HepG2 (cell line): ENCODE data around the gene ZNF322. TPM values are rescaled to one million over a fixed set of nuclear protein-coding genes. Genes with fewer than 3 reads are reported as not detected.
A peak's percentile ranks its signal among the peaks of the same experiment; 100 is the strongest.

Source experiments
- ADNP ChIP-seq: sonication (generic); formaldehyde crosslinking; IDR thresholded peaks from 2 replicates; pipeline ENCODE4 v1.4.0; 2020; ENCODE audit warnings: missing genetic modification reagents
- AGO1 ChIP-seq: fragments of 200-400 bp; formaldehyde crosslinking; IDR thresholded peaks from 2 replicates; pipeline ENCODE4 v1.6.1; 2017; ENCODE audit warnings: mild to moderate bottlenecking, low read depth, low read length, moderate library complexity; ENCODE audit not compliant: poor library complexity, severe bottlenecking
- EED ChIP-seq: sonication (generic); formaldehyde crosslinking; IDR thresholded peaks from 2 replicates; pipeline ENCODE4 v1.5.0; 2020; ENCODE audit warnings: mild to moderate bottlenecking, missing genetic modification reagents
- KMT2B ChIP-seq: IDR thresholded peaks from 2 replicates; pipeline ENCODE4 v1.6.1; 2016; ENCODE audit warnings: missing genetic modification reagents, missing compliant biosample characterization
- MED1 ChIP-seq: sonication (generic); formaldehyde crosslinking; IDR thresholded peaks from 2 replicates; pipeline ENCODE4 v1.4.0; 2020; ENCODE audit warnings: missing genetic modification reagents
- POLR2AphosphoS2 ChIP-seq: IDR thresholded peaks from 2 replicates; pipeline ENCODE4 v1.6.1; 2011; ENCODE audit warnings: low read depth, low read length, improper control_type of control experiment
- RCOR2 ChIP-seq: IDR thresholded peaks from 2 replicates; pipeline ENCODE4 v1.6.1; 2016; ENCODE audit warnings: missing biosample characterization, missing genetic modification reagents
- SATB2 ChIP-seq: sonication (generic); formaldehyde crosslinking; IDR thresholded peaks from 2 replicates; pipeline ENCODE4 v1.5.0; 2020; ENCODE audit warnings: missing genetic modification reagents
- TBX2 ChIP-seq: sonication (generic); formaldehyde crosslinking; IDR thresholded peaks from 2 replicates; pipeline ENCODE4 v1.5.0; 2020; ENCODE audit warnings: missing genetic modification reagents, mild to moderate bottlenecking, borderline replicate concordance
- TOPORS ChIP-seq: sonication (generic); formaldehyde crosslinking; IDR thresholded peaks from 2 replicates; pipeline ENCODE4 v1.8.0; 2023; ENCODE audit warnings: mild to moderate bottlenecking, missing genetic modification reagents
- YY1 ChIP-seq: IDR thresholded peaks from 2 replicates; pipeline ENCODE4 v1.6.1; 2011; ENCODE audit warnings: low read length, low read depth, moderate library complexity, mild to moderate bottlenecking; ENCODE audit not compliant: insufficient read depth, insufficient replicate concordance
- ZIK1 ChIP-seq: sonication (generic); formaldehyde crosslinking; IDR thresholded peaks from 2 replicates; pipeline ENCODE4 v1.5.0; 2020; ENCODE audit warnings: mild to moderate bottlenecking, low read depth, missing genetic modification reagents, borderline replicate concordance
- ZNF577 ChIP-seq: sonication (generic); formaldehyde crosslinking; IDR thresholded peaks from 2 replicates; pipeline ENCODE4 v1.4.0; 2020; ENCODE audit warnings: mild to moderate bottlenecking, low read depth, missing genetic modification reagents, borderline replicate concordance
- ZNF713 ChIP-seq: sonication (generic); formaldehyde crosslinking; IDR thresholded peaks from 2 replicates; pipeline ENCODE4 v1.4.0; 2020; ENCODE audit warnings: mild to moderate bottlenecking, missing genetic modification reagents
- polyA plus RNA-seq, 8 experiments: library from polyadenylated mRNA; depleted of rRNA in 3 of 8; stranded (reverse) in 7 of 8; unstranded in 1 of 8; fragments of >200 nt; fragmentation: Illumina TruSeq in 4 of 8; extraction: Trizol in 4 of 8; gene quantifications; 2 replicates each; pipeline versions ENCODE4 v1.2.1 to v1.2.3, GENCODE V29; 2011 to 2016; ENCODE audit warnings: low read depth in 4 of 8, missing spikeins in 1 of 8, mixed read lengths in 1 of 8; ENCODE audit not compliant: insufficient read depth in 1 of 8
- total RNA-seq, 5 experiments: library from RNA; depleted of rRNA; stranded (reverse); fragments of >200 nt; fragmentation: Illumina TruSeq; extraction: Trizol; gene quantifications; 2 replicates each; pipeline ENCODE4 v1.2.3, GENCODE V29; 2016; ENCODE audit warnings: low read depth in 1 of 5
- TF ChIP-seq, protein P1 (sequence below): sonication (generic); formaldehyde crosslinking; IDR thresholded peaks from 2 replicates; pipeline ENCODE4 v1.4.0; 2020; ENCODE audit warnings: missing genetic modification reagents
- TF ChIP-seq, protein P2 (sequence below): sonication (generic); formaldehyde crosslinking; IDR thresholded peaks from 2 replicates; pipeline ENCODE4 v1.4.0; 2020; ENCODE audit warnings: missing genetic modification reagents

ZNF322 gene
- total and polyA plus RNA-seq, 2 of the 13 experiments (the other 11 are each of a cell fraction or from before 2014, with no cell fraction given), result 8.3 to 22.8 TPM

DNA sequence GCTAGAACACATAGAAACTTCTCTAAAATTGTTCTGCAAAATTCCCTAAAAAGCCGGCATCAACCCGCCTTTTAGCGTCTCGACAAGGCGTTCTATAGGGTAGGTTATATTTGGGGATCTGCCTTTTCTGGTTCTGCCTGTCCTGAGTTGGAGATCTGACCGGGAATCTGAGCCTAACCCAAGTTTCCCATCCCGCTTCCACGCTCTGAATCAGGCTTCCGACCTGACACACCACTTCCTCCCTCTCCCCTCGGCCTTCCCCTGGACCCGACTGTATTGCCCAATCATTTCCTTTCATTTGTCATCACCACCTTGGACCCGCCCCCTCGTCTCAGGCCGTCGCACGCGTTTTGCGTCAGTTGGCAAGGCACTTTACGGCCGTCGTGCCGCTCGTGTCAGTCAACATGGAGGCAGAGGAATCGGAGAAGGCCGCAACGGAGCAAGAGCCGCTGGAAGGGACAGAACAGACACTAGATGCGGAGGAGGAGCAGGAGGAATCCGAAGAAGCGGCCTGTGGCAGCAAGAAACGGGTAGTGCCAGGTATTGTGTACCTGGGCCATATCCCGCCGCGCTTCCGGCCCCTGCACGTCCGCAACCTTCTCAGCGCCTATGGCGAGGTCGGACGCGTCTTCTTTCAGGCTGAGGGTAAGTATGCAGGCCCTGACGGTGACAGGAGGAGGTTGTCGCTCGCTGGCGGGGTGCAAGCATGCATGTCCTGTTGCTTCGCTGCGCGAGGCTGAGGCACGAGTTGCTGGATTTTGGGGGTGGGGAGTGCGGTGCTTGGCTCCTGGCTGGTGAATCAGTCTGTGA lies 62.8 kb downstream of the ZNF322 start, which contains the start of gene ABT1 (continued):
- TF ChIP-seq, protein P1, sequence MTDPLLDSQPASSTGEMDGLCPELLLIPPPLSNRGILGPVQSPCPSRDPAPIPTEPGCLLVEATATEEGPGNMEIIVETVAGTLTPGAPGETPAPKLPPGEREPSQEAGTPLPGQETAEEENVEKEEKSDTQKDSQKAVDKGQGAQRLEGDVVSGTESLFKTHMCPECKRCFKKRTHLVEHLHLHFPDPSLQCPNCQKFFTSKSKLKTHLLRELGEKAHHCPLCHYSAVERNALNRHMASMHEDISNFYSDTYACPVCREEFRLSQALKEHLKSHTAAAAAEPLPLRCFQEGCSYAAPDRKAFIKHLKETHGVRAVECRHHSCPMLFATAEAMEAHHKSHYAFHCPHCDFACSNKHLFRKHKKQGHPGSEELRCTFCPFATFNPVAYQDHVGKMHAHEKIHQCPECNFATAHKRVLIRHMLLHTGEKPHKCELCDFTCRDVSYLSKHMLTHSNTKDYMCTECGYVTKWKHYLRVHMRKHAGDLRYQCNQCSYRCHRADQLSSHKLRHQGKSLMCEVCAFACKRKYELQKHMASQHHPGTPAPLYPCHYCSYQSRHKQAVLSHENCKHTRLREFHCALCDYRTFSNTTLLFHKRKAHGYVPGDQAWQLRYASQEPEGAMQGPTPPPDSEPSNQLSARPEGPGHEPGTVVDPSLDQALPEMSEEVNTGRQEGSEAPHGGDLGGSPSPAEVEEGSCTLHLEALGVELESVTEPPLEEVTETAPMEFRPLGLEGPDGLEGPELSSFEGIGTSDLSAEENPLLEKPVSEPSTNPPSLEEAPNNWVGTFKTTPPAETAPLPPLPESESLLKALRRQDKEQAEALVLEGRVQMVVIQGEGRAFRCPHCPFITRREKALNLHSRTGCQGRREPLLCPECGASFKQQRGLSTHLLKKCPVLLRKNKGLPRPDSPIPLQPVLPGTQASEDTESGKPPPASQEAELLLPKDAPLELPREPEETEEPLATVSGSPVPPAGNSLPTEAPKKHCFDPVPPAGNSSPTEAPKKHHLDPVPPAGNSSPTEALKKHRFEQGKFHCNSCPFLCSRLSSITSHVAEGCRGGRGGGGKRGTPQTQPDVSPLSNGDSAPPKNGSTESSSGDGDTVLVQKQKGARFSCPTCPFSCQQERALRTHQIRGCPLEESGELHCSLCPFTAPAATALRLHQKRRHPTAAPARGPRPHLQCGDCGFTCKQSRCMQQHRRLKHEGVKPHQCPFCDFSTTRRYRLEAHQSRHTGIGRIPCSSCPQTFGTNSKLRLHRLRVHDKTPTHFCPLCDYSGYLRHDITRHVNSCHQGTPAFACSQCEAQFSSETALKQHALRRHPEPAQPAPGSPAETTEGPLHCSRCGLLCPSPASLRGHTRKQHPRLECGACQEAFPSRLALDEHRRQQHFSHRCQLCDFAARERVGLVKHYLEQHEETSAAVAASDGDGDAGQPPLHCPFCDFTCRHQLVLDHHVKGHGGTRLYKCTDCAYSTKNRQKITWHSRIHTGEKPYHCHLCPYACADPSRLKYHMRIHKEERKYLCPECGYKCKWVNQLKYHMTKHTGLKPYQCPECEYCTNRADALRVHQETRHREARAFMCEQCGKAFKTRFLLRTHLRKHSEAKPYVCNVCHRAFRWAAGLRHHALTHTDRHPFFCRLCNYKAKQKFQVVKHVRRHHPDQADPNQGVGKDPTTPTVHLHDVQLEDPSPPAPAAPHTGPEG (CRISPR knock-in tag), result peak; percentile 51; the same call in 1 of the 2 replicates
- TF ChIP-seq ADNP (CRISPR knock-in tag) (no peak), POLR2AphosphoS2 (peak; percentile 51; the same call in 1 of the 2 replicates), ZNF713 (CRISPR knock-in tag) (peak; percentile 99), ZIK1 (CRISPR knock-in tag) (peak; percentile 91), AGO1 (no peak), YY1 (peak; percentile 94), TBX2 (peak; percentile 91), SATB2 (CRISPR knock-in tag) (no peak), EED (peak; percentile 93), KMT2B (CRISPR knock-in tag) (peak; percentile 99), RCOR2 (CRISPR knock-in tag) (peak; percentile 82), TOPORS (peak; percentile 98), MED1 (CRISPR knock-in tag) (peak; percentile 92), ZNF577 (CRISPR knock-in tag) (no peak)
- TF ChIP-seq, protein P2, sequence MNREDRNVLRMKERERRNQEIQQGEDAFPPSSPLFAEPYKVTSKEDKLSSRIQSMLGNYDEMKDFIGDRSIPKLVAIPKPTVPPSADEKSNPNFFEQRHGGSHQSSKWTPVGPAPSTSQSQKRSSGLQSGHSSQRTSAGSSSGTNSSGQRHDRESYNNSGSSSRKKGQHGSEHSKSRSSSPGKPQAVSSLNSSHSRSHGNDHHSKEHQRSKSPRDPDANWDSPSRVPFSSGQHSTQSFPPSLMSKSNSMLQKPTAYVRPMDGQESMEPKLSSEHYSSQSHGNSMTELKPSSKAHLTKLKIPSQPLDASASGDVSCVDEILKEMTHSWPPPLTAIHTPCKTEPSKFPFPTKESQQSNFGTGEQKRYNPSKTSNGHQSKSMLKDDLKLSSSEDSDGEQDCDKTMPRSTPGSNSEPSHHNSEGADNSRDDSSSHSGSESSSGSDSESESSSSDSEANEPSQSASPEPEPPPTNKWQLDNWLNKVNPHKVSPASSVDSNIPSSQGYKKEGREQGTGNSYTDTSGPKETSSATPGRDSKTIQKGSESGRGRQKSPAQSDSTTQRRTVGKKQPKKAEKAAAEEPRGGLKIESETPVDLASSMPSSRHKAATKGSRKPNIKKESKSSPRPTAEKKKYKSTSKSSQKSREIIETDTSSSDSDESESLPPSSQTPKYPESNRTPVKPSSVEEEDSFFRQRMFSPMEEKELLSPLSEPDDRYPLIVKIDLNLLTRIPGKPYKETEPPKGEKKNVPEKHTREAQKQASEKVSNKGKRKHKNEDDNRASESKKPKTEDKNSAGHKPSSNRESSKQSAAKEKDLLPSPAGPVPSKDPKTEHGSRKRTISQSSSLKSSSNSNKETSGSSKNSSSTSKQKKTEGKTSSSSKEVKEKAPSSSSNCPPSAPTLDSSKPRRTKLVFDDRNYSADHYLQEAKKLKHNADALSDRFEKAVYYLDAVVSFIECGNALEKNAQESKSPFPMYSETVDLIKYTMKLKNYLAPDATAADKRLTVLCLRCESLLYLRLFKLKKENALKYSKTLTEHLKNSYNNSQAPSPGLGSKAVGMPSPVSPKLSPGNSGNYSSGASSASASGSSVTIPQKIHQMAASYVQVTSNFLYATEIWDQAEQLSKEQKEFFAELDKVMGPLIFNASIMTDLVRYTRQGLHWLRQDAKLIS, result peak; percentile 93; the same call in 1 of the 2 replicates
